Activated CD4-positive, alpha-beta T cell treated with anti-CD3 and anti-CD28 coated beads, Interleukin-2, amount 10 ng/mL, durations not matched to agents 7 days and 5 days (primary cell): ENCODE measurements around the gene MAP4. TPM values are rescaled to one million over a fixed set of nuclear protein-coding genes. Genes with fewer than 3 reads are reported as not detected.
"Not testable (repeated sequence)": the region's sequence is repeated elsewhere in the genome, so short reads cannot be mapped to it uniquely, and the experiment has no call there.

ENCODE experiments used
- CTCF ChIA-PET: fragments of 350-600 bp; sonication (Branson Sonifier 250); formaldehyde crosslinking; loops from one replicate; lab custom pipeline; 2021; ENCODE audit warnings: antibody characterized with exemption; lab: Charles Lee
- POLR2A ChIA-PET: fragments of 350-600 bp; sonication (Branson Sonifier 250); formaldehyde crosslinking; loops from one replicate; lab custom pipeline; 2021; ENCODE audit warnings: antibody characterized with exemption; lab: Charles Lee
- DNase-seq: peaks from one replicate; pipeline ENCODE4 v3.0.0-alpha.2; 2020
- H3K27ac Mint-ChIP-seq: one replicate; pipeline ENCODE4 v1.8.0; 2021; ENCODE audit warnings: mild to moderate bottlenecking, moderate library complexity, mixed read lengths
- H3K27me3 Mint-ChIP-seq: one replicate; pipeline ENCODE4 v1.8.0; 2021; ENCODE audit warnings: mixed read lengths
- H3K36me3 Mint-ChIP-seq: one replicate; pipeline ENCODE4 v1.8.0; 2021; ENCODE audit warnings: low read depth, mixed read lengths
- H3K4me1 Mint-ChIP-seq: one replicate; pipeline ENCODE4 v1.8.0; 2021; ENCODE audit warnings: mixed read lengths
- H3K4me3 Mint-ChIP-seq: one replicate; pipeline ENCODE4 v1.8.0; 2021; ENCODE audit warnings: mild to moderate bottlenecking, moderate library complexity, mixed read lengths
- H3K9me3 Mint-ChIP-seq: one replicate; pipeline ENCODE4 v1.8.0; 2021; ENCODE audit warnings: mixed read lengths
- total RNA-seq, 2 experiments: library from RNA; stranded (reverse); gene quantifications; one replicate each; pipeline ENCODE4 v1.2.3, GENCODE V29; 2021

Gene MAP4
- total RNA-seq, 2 experiments from 2014 or later = 106 to 110 TPM

DNA sequence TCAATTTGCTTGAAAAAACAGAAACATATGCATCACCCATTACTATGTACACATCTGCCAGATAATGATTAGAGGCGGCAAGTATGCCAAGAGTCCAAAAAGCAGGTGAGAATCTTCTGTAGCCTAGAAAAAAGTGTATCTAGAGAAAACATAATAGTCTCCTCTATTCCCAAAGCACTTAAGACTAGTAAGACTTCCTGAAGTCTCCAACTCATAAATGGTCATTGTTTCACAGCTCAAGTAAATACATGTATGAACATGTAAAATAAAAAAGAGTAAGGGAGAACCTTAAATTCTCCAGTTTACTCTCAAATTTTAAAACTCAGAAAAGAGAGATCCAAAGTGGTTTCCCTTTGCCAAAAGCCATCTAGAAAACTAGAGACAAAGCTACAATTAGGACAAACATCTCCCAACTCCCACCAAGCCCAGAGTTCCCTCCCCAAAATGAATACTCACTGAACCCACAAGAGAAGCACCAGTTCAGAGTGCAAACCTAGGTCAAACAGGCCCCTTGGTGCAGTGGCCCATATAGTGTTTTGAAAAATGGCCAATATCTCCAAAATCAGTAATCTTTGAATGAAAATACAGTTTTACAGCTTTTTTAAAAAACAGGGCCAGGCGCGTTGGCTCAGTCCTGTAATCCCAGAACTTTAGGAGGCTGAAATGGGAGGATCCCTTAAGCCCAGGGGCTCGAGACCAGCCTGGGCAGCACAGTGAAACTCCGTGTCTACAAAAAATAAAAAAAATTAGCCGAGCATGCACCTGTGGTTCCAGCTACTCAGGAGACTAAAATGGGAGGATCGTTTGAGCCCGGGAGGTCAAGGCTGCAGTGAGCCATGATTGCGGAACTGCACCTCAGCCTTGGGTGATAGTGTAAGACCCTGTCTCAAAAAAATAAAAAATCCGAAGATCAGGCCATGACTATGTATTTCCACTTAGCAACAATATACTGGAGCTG is 11.0 kb upstream of the MAP4 start:
- ChIA-PET POLR2A (no interaction called here), CTCF (interaction anchor here (0.5 to 1.6 kb wide), 3 partner anchors 17 to 1482 kb away, joined by 3 to 5 read pairs (median 4); no protein-coding TSS in a partner anchor)
- Mint-ChIP-seq H3K27me3 (no peaks in the 10 kb centered on the region), H3K4me1 (peaks cover 1% of the 10 kb centered on the region), H3K36me3 (no peaks in the 10 kb centered on the region), H3K4me3 (no peak overlapping the region), H3K9me3 (no peaks in the 10 kb centered on the region), H3K27ac (no peak overlapping the region)
- no peak for DNase-seq

- Mint-ChIP-seq H3K27ac (no peak overlapping the region), H3K27me3 (no peaks in the 10 kb centered on the region), H3K4me3 (no peak overlapping the region), H3K9me3 (no peaks in the 10 kb centered on the region), H3K4me1 (peaks cover 1% of the 10 kb centered on the region), H3K36me3 (no peaks in the 10 kb centered on the region)
- ChIA-PET POLR2A (no interaction called here), CTCF (interaction anchor here (0.7 kb wide), 1 partner anchor 80 kb away, joined by 4 read pairs; no protein-coding TSS in a partner anchor)
- DNase-seq = no peak
These were observed 9.9 kb upstream of the MAP4 start for GRCh38 chr3:48026098-48026497.

- CTCF ChIA-PET = no interaction called here
- no peak overlapping the region for H3K4me3 Mint-ChIP-seq
These were observed 8.2 kb upstream of the MAP4 start for GRCh38 chr3:48024401-48024800.

GRCh38 chr3:48023377-48023776 is 7.2 kb upstream of the MAP4 start:
- Mint-ChIP-seq H3K9me3 (no peaks in the 10 kb centered on the region), H3K27me3 (no peaks in the 10 kb centered on the region), H3K36me3 (no peaks in the 10 kb centered on the region), H3K4me1 (peaks cover 1% of the 10 kb centered on the region), H3K4me3 (no peak overlapping the region), H3K27ac (no peak overlapping the region)
- no peak for DNase-seq
- POLR2A ChIA-PET = no interaction called here
- CTCF ChIA-PET = no interaction called here

More at GRCh38 chr3:48024401-48024800, 8.2 kb upstream of the MAP4 start:
- no peak for DNase-seq
- no peak overlapping the region for H3K27ac Mint-ChIP-seq
- H3K4me1 Mint-ChIP-seq = peaks cover 1% of the 10 kb centered on the region
- H3K27me3 Mint-ChIP-seq = no peaks in the 10 kb centered on the region
- POLR2A ChIA-PET = no interaction called here
- no peaks in the 10 kb centered on the region for H3K9me3 Mint-ChIP-seq
- no peaks in the 10 kb centered on the region for H3K36me3 Mint-ChIP-seq

- ChIA-PET CTCF (interaction anchor here (0.6 kb wide), 1 partner anchor 1217 kb away, joined by 3 read pairs; no protein-coding TSS in a partner anchor), POLR2A (no interaction called here)
- no peaks in the 10 kb centered on the region for H3K9me3 Mint-ChIP-seq
- H3K4me1 Mint-ChIP-seq = peaks cover 8% of the 10 kb centered on the region
- no peaks in the 10 kb centered on the region for H3K27me3 Mint-ChIP-seq
- no peak overlapping the region for H3K4me3 Mint-ChIP-seq
- peaks cover 2% of the 10 kb centered on the region for H3K36me3 Mint-ChIP-seq
- no peak overlapping the region for H3K27ac Mint-ChIP-seq
- DNase-seq = no peak
These were observed 6.0 kb upstream of the MAP4 start for GRCh38 chr3:48022178-48022577.

DNA sequence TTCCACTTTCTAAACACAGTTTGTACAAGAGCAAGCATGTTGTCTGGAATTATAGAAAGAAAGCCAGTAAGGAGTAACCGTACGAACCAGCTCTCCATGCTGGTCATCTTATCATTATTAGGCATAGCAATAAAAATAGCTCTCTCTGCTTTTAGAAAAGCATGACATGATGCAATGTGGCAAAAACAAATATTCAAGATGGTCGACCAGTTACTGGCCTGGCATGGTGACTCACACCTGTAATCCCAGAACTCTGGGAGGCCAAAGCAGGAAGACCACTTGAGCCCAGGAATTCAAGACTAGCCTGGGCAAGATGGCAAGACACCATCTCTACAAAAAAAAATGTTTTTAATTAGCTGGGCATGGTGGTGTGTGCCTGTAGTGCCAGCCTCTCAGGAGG is 2.6 kb upstream of the MAP4 start:
- H3K36me3 Mint-ChIP-seq = peaks cover 2% of the 10 kb centered on the region
- POLR2A ChIA-PET = no interaction called here
- H3K4me1 Mint-ChIP-seq = peaks cover 30% of the 10 kb centered on the region
- H3K27ac Mint-ChIP-seq = no peak overlapping the region
- H3K4me3 Mint-ChIP-seq = no peak overlapping the region
- no peaks in the 10 kb centered on the region for H3K27me3 Mint-ChIP-seq
- no peaks in the 10 kb centered on the region for H3K9me3 Mint-ChIP-seq
- CTCF ChIA-PET = interaction anchor here (0.6 to 1.2 kb wide), 2 partner anchors 126 to 181 kb away, joined by 3 read pairs; no protein-coding TSS in a partner anchor
- DNase-seq = no peak

- Mint-ChIP-seq H3K27ac (no peak overlapping the region), H3K27me3 (no peaks in the 10 kb centered on the region), H3K36me3 (peaks cover 2% of the 10 kb centered on the region), H3K4me1 (peaks cover 35% of the 10 kb centered on the region), H3K4me3 (no peak overlapping the region), H3K9me3 (no peaks in the 10 kb centered on the region)
- POLR2A ChIA-PET = no interaction called here
- DNase-seq = no peak
- CTCF ChIA-PET = interaction anchor here (1.2 kb wide), 1 partner anchor 17 kb away, joined by 3 read pairs; no protein-coding TSS in a partner anchor
These were observed 610 bp downstream of the MAP4 start for GRCh38 chr3:48015431-48016180.

- POLR2A ChIA-PET = no interaction called here
- peaks cover 35% of the 10 kb centered on the region for H3K4me1 Mint-ChIP-seq
- CTCF ChIA-PET = interaction anchor here (1.2 kb wide), 1 partner anchor 11 kb away, joined by 3 read pairs; no protein-coding TSS in a partner anchor
- peaks cover 4% of the 10 kb centered on the region for H3K36me3 Mint-ChIP-seq
- DNase-seq = no peak
- H3K4me3 Mint-ChIP-seq = no peak overlapping the region
- H3K9me3 Mint-ChIP-seq = no peaks in the 10 kb centered on the region
- H3K27ac Mint-ChIP-seq = no peak overlapping the region
- H3K27me3 Mint-ChIP-seq = no peaks in the 10 kb centered on the region
These were observed 1.9 kb downstream of the MAP4 start for GRCh38 chr3:48014358-48014757.

DNA sequence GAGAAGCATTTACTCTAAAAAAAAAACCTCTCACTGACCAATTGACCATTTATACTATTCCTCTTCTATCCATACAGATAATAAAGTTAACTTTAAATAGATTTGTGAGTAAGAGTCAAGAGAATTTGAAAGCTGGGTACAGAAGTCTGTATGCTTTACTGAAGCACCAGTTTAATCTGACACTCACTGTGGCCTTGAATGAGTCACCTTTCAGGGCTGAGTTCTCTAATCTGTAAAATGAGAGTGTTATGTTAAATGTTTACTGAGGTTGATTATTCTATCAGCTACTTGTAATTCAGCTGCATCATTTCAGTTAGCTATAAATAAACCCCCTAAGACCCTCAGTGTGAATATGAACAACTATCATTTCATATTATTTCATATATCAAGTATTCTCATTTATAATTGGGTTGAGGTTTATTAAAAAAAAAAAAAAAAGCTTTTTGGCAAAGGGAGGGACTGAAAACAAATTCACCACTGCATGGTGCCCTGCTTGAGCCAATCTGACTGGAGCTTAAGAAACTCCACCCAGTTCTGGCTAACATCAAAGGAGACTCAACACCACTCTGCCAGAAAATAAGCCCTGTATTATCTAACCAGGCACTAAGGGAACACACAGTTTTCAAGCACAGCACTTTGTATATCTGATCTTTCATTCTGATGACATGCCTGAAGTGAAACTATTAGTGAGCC is 2.8 kb downstream of the MAP4 start:
- CTCF ChIA-PET = interaction anchor here (0.9 to 1.2 kb wide), 2 partner anchors 10 to 14 kb away, joined by 3 to 4 read pairs; no protein-coding TSS in a partner anchor
- no peaks in the 10 kb centered on the region for H3K27me3 Mint-ChIP-seq
- DNase-seq = no peak

DNA sequence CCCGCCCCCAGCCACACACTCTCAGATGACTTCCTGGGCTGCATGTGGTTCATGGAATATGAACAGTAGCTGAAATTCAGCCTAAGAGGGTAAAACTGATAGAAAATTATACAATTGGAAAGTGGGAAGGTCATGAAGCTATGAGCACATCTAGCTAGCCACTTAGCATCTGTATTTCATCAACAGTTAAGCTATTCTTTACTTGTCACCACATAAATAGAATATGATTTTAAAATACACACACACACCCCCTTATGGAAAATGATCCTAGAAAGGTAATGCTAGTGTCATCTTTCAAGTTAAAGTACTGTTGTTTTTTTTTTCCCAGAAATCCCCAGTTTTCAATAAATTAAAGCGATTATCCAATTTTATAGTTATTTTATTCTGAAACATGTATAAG is 3.6 kb downstream of the MAP4 start:
- POLR2A ChIA-PET = no interaction called here
- H3K27me3 Mint-ChIP-seq = no peaks in the 10 kb centered on the region
- H3K4me1 Mint-ChIP-seq = peaks cover 32% of the 10 kb centered on the region
- peaks cover 11% of the 10 kb centered on the region for H3K36me3 Mint-ChIP-seq
- CTCF ChIA-PET = interaction anchor here (0.6 to 1.9 kb wide), 3 partner anchors 13 to 426 kb away, joined by 4 read pairs; no protein-coding TSS in a partner anchor
- no peak overlapping the region for H3K4me3 Mint-ChIP-seq
- no peaks in the 10 kb centered on the region for H3K9me3 Mint-ChIP-seq
- no peak overlapping the region for H3K27ac Mint-ChIP-seq
- no peak for DNase-seq

More for the DNA sequence above, 2.8 kb downstream of the MAP4 start:
- H3K27ac Mint-ChIP-seq = no peak overlapping the region
- POLR2A ChIA-PET = interaction anchor here (0.6 kb wide), 1 partner anchor 51 kb away, joined by 5 read pairs; no protein-coding TSS in a partner anchor
- H3K4me3 Mint-ChIP-seq = no peak overlapping the region
- peaks cover 4% of the 10 kb centered on the region for H3K36me3 Mint-ChIP-seq
- no peaks in the 10 kb centered on the region for H3K9me3 Mint-ChIP-seq
- H3K4me1 Mint-ChIP-seq = peaks cover 35% of the 10 kb centered on the region

GRCh38 chr3:48008066-48008465 is 8.2 kb downstream of the MAP4 start:
- H3K27ac Mint-ChIP-seq, POLR2A ChIA-PET, H3K4me3 Mint-ChIP-seq, CTCF ChIA-PET, DNase-seq, H3K36me3 Mint-ChIP-seq, H3K27me3 Mint-ChIP-seq, H3K4me1 Mint-ChIP-seq, H3K9me3 Mint-ChIP-seq: not testable (repeated sequence)

DNA sequence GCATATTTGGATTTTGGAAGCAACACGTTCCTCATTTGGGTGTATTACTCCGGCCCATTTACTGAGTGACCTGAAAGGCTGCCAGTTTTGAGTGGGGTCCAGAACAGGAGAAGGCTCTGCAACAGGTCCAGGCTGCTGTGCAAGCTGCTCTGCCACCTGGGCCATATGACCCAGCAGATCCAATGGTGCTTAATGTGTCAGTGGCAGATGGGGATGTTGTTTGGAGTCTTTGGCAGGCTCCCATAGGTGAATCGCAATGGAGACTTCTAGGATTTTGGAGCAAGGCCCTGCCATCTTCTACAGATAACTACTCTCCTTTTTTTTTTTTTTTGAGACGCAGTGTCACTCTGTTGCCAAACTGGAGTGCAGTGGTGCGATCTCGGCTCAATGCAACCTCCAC is 8.9 kb downstream of the MAP4 start:
- CTCF ChIA-PET, H3K27ac Mint-ChIP-seq, DNase-seq, H3K4me3 Mint-ChIP-seq, H3K27me3 Mint-ChIP-seq, H3K4me1 Mint-ChIP-seq, H3K36me3 Mint-ChIP-seq, H3K9me3 Mint-ChIP-seq, POLR2A ChIA-PET: not testable (repeated sequence)
